ENCODE measurements around the gene TRAPPC1. TPM values are rescaled to one million over a fixed set of nuclear protein-coding genes. Genes with fewer than 3 reads are reported as not detected.

Gene TRAPPC1
- total RNA-seq, 1 experiment from 2014 or later, result 132 TPM

GRCh38 chr17:7967751-7968150 is 36.0 kb upstream of the TRAPPC1 start:
- H2AK5ac ChIP-seq (ENCODE audit: insufficient read length, low read length), result no peak overlapping the region
- H3K9me3 Mint-ChIP-seq, result no peaks in the 10 kb centered on the region
- H4K8ac ChIP-seq (replicated peaks; ENCODE audit: insufficient read length, low read depth, low read length), result no peak overlapping the region
- H3K27ac Mint-ChIP-seq, result no peak overlapping the region
- no peak overlapping the region for H2BK20ac ChIP-seq (ENCODE audit: low read depth, low read length, poor library complexity, severe bottlenecking)
- no peak overlapping the region for H2BK12ac ChIP-seq (ENCODE audit: insufficient read length, low read depth, low read length)
- no peak overlapping the region for H3K4me2 ChIP-seq (ENCODE audit: insufficient read depth, insufficient read length, low read length)
- no peaks in the 10 kb centered on the region for H3K36me3 Mint-ChIP-seq (ENCODE audit: insufficient read depth in 1 of 3, low read depth in 3 of 3)
- H3K56ac ChIP-seq (ENCODE audit: insufficient read length, low read depth, low read length), result no peak overlapping the region
- no peak overlapping the region; a peak in 1 of 5 replicates for H3K4me3 Mint-ChIP-seq
- H3T11ph ChIP-seq (ENCODE audit: low read length), result no peak overlapping the region
- no peak overlapping the region for H2BK15ac ChIP-seq (ENCODE audit: low read depth, low read length)
- H3K79me2 ChIP-seq (ENCODE audit: insufficient read depth, low read length), result no peaks in the 10 kb centered on the region
- no peak overlapping the region for H3K27ac ChIP-seq (ENCODE audit: insufficient read length, low read depth, low read length)
- H3K27me3 Mint-ChIP-seq (ENCODE audit: low read depth), result no peaks in the 10 kb centered on the region; the same call in 1 of the 2 replicates
- no peak for TF ChIP-seq CTCF (conservative IDR thresholded peaks at IDR 0.05)
- no peak overlapping the region for H3K9ac ChIP-seq (ENCODE audit: extremely low read depth, insufficient read length, low read length)
- 0 out of 4 replicates have a peak, but pooled peaks cover 0 to 5% of the 10 kb centered on the region in 2 experiments for H3K4me1 Mint-ChIP-seq
- no peak overlapping the region for H2AFZ ChIP-seq (ENCODE audit: low read length)
- no peaks in the 10 kb centered on the region for H4K20me1 ChIP-seq (ENCODE audit: control insufficient read depth, insufficient read depth, insufficient read length)
- no CpG with 5 or more reads among the region's 2 CpGs for WGBS (ENCODE audit: extremely low coverage, insufficient read length, low lambda C conversion rate)
- no peak overlapping the region for H3K14ac ChIP-seq (ENCODE audit: insufficient read depth, low read length)
- H4K5ac ChIP-seq (ENCODE audit: insufficient read length, low read depth, low read length), result no peak overlapping the region
- no peak overlapping the region for H4K91ac ChIP-seq (ENCODE audit: insufficient read length, low read depth, low read length)
- no peaks in the 10 kb centered on the region for H3K27me3 ChIP-seq (ENCODE audit: insufficient read depth, low read length)
- DNase-seq, result no peak
- H3K79me1 ChIP-seq (ENCODE audit: insufficient read depth, low read depth, low read length, poor library complexity, severe bottlenecking), result no peaks in the 10 kb centered on the region
- H3K23ac ChIP-seq (ENCODE audit: insufficient read length, low read depth, low read length), result no peak overlapping the region
- no peaks in the 10 kb centered on the region for H3K4me1 ChIP-seq (ENCODE audit: insufficient read depth, low read length)
- H2BK120ac ChIP-seq (ENCODE audit: low read depth, low read length, poor library complexity, severe bottlenecking), result no peak overlapping the region
- H2BK5ac ChIP-seq (ENCODE audit: insufficient read length, low read length), result no peak overlapping the region
- no peaks in the 10 kb centered on the region for H3K9me3 ChIP-seq (ENCODE audit: control insufficient read depth, low read depth, low read length)
- H3K23me2 ChIP-seq (ENCODE audit: insufficient read length, low read depth, low read length, poor library complexity, severe bottlenecking), result no peaks in the 10 kb centered on the region
- H3K18ac ChIP-seq (ENCODE audit: insufficient read length, low read depth, low read length), result no peak overlapping the region
- no peak overlapping the region for H3K4ac ChIP-seq (ENCODE audit: low read depth, low read length)
